ENCODE data around the gene GLIPR2.

GRCh38 chr9:36109071-36109470 is 27.5 kb upstream of the GLIPR2 start:
- no peak for TF ChIP-seq POLR2A (IDR thresholded peaks at IDR 0.05; ENCODE audit: low read length)
- no peak for TF ChIP-seq GATA1 (IDR thresholded peaks at IDR 0.05; ENCODE audit: low read depth, low read length)

Measured in erythroblast (primary cell).